Skin of body (tissue), 2 donors: ENCODE data around the gene WDR90. TPM values are rescaled to one million over a fixed set of nuclear protein-coding genes. Genes with fewer than 3 reads are reported as not detected.
A peak's percentile ranks its signal among the peaks of the same experiment; 100 is the strongest.

Experiments used
- DNase-seq: peaks from one replicate; lab custom pipeline; 2025; lab: John Stamatoyannopoulos, UW
- total RNA-seq: library from RNA; depleted of rRNA; stranded (reverse); fragments of >200 nt; gene quantifications from one replicate; pipeline ENCODE4 v1.2.3, GENCODE V29; 2014

WDR90 gene
- total RNA-seq, 1 donor from 2014 or later, result 15.1 TPM

GRCh38 chr16:674968-675883 is 26.1 kb downstream of the WDR90 start, which contains the start of gene RHBDL1:
Gene RHBDL1, plus strand, starts transcription at chr16:675671. Its CDS starts 120 bp downstream, at chr16:675791.
- no peak for DNase-seq

- DNase-seq, result no peak
Observed at GRCh38 chr16:675884-676564, 26.9 kb downstream of the WDR90 start.

- DNase-seq, result no peak
Observed at GRCh38 chr16:676565-676902, 27.4 kb downstream of the WDR90 start.

GRCh38 chr16:676913-677312 is 27.7 kb downstream of the WDR90 start:
- DNase-seq, result no peak

GRCh38 chr16:677316-678190 is 28.4 kb downstream of the WDR90 start:
- DNase-seq, result no peak

- no peak for DNase-seq
Observed at GRCh38 chr16:678209-678857, 29.2 kb downstream of the WDR90 start.

- peak; percentile 65 for DNase-seq
Observed at GRCh38 chr16:678858-679813, 30.0 kb downstream of the WDR90 start.

- DNase-seq, result peak; percentile 84
Observed at GRCh38 chr16:679814-680624, 30.9 kb downstream of the WDR90 start, which contains the start of gene STUB1. Gene STUB1, plus strand, starts transcription at chr16:680410. Its CDS starts 116 bp downstream, at chr16:680526.

GRCh38 chr16:680625-680945 is 31.4 kb downstream of the WDR90 start:
- no peak for DNase-seq

- no peak for DNase-seq
Observed at GRCh38 chr16:680967-681745, 32.0 kb downstream of the WDR90 start.

- DNase-seq, result no peak
Observed at GRCh38 chr16:681746-682427, 32.7 kb downstream of the WDR90 start.

- DNase-seq, result no peak
Observed at GRCh38 chr16:682493-683395, 33.6 kb downstream of the WDR90 start.

GRCh38 chr16:683396-684070 is 34.4 kb downstream of the WDR90 start:
- no peak for DNase-seq

GRCh38 chr16:684071-684794 is 35.1 kb downstream of the WDR90 start, which contains the start of gene JMJD8:
Gene JMJD8, minus strand, starts transcription at chr16:684334. Its CDS starts 15 bp downstream, at chr16:684319.
- peak; percentile 93 for DNase-seq

- DNase-seq, result no peak
Observed at GRCh38 chr16:684961-685696, 36.0 kb downstream of the WDR90 start.
